Stimulated activated naive CD8-positive, alpha-beta T cell treated with anti-CD3 and anti-CD28 coated beads, Interleukin-15, amount 100 ng/mL, for 72 hours (primary cell): ENCODE results near the gene MAGEL2.

ENCODE experiments used
- ATAC-seq: fragments of 150-1000 bp; cut with Tn5 transposase; 2 replicates; pipeline ENCODE4 v1.10.0; 2021; ENCODE audit warnings: mild to moderate bottlenecking, moderate library complexity
- DNase-seq, 2 donors: peaks; one replicate each; pipeline ENCODE4 v3.0.0; 2021 to 2022
- H3K27ac Mint-ChIP-seq, 2 donors: one replicate each; pipeline ENCODE4 v1.8.0; 2022; ENCODE audit warnings: mild to moderate bottlenecking in 2 of 2, mixed read lengths in 2 of 2, moderate library complexity in 2 of 2
- H3K27me3 Mint-ChIP-seq: one replicate; pipeline ENCODE4 v1.8.0; 2022; ENCODE audit warnings: mixed read lengths
- H3K4me1 Mint-ChIP-seq: one replicate; pipeline ENCODE4 v1.8.0; 2022; ENCODE audit warnings: mild to moderate bottlenecking, mixed read lengths
- H3K4me3 Mint-ChIP-seq, 2 donors: one replicate each; pipeline ENCODE4 v1.8.0; 2022; ENCODE audit warnings: mild to moderate bottlenecking in 2 of 2, mixed read lengths in 2 of 2, moderate library complexity in 1 of 2
- H3K9me3 Mint-ChIP-seq, 2 donors: one replicate each; pipeline ENCODE4 v1.8.0; 2022; ENCODE audit warnings: mixed read lengths in 2 of 2

MAGEL2 gene

GRCh38 chr15:23647421-23648370, at the start of gene MAGEL2:
Gene MAGEL2 (minus strand): TSS chr15:23647867. CDS start chr15:23647742, 125 bp downstream.
- Mint-ChIP-seq H3K4me3 (no peak within 1 kb of the TSS), H3K9me3 (no peaks in the 10 kb centered on the region), H3K27ac (no peak within 1 kb of the TSS), H3K4me1 (no peaks in the 10 kb centered on the region), H3K27me3 (peaks cover 27% of the 10 kb centered on the region)
- DNase-seq (no peak), ATAC-seq (peak; percentile 24)

- no peak for DNase-seq
- Mint-ChIP-seq H3K27ac (no peak overlapping the region), H3K4me1 (no peaks in the 10 kb centered on the region), H3K4me3 (no peak overlapping the region), H3K27me3 (no peaks in the 10 kb centered on the region), H3K9me3 (peaks cover 0 to 7% of the 10 kb centered on the region in 2 donors)
- ATAC-seq: no peak
These were observed 47.6 kb upstream of the MAGEL2 start for GRCh38 chr15:23695282-23695681.

GRCh38 chr15:23694592-23694991, 46.9 kb upstream of the MAGEL2 start:
- no peaks in the 10 kb centered on the region for H3K4me1 Mint-ChIP-seq
- DNase-seq: no peak
- peaks cover 0 to 7% of the 10 kb centered on the region in 2 donors for H3K9me3 Mint-ChIP-seq
- no peak for ATAC-seq
- H3K27me3 Mint-ChIP-seq: no peaks in the 10 kb centered on the region
- no peak overlapping the region for H3K27ac Mint-ChIP-seq
- no peak overlapping the region for H3K4me3 Mint-ChIP-seq

DNA sequence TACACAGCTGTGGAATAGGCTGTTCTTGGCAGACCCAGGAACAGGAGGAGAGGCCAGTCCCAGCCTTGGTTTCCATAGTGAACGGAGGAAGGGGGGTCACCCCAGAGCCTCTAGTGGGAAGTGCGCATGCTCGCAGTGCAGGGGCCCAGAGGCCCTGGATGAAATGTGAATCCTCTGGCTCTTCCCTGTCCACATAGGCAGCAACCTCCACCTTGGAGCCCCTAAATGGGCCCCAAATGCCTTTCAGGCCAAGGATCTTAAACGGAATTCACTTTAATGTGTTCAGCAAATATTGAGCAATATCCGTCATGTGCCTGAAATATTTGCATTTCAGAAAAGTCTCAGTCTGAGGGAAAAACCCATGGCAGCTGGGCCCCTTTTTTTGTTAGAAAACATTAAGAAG, 42.8 kb upstream of the MAGEL2 start:
- H3K9me3 Mint-ChIP-seq: peaks cover 0 to 7% of the 10 kb centered on the region in 2 donors
- no peaks in the 10 kb centered on the region for H3K27me3 Mint-ChIP-seq
- no peak overlapping the region for H3K4me3 Mint-ChIP-seq
- H3K4me1 Mint-ChIP-seq: no peaks in the 10 kb centered on the region
- DNase-seq (no peak), ATAC-seq (no peak)
- no peak overlapping the region for H3K27ac Mint-ChIP-seq

- H3K4me1 Mint-ChIP-seq: no peaks in the 10 kb centered on the region
- no peak overlapping the region for H3K27ac Mint-ChIP-seq
- DNase-seq (no peak), ATAC-seq (no peak)
- H3K4me3 Mint-ChIP-seq: no peak overlapping the region
- H3K9me3 Mint-ChIP-seq: peaks cover 0 to 7% of the 10 kb centered on the region in 2 donors
- H3K27me3 Mint-ChIP-seq: no peaks in the 10 kb centered on the region
These were observed 42.3 kb upstream of the MAGEL2 start for GRCh38 chr15:23690015-23690414.

GRCh38 chr15:23687143-23687470, 39.4 kb upstream of the MAGEL2 start, which contains the start of gene NDN:
Gene NDN (minus strand): TSS chr15:23687305. CDS start chr15:23687217, 88 bp downstream.
- Mint-ChIP-seq H3K9me3 (no peaks in the 10 kb centered on the region), H3K4me1 (no peaks in the 10 kb centered on the region), H3K4me3 (peak within 1 kb of the TSS; percentile 37 to 59), H3K27ac (no peak within 1 kb of the TSS), H3K27me3 (no peaks in the 10 kb centered on the region)
- ATAC-seq (peak; percentile 80), DNase-seq (peak; percentile 9 to 40)

DNA sequence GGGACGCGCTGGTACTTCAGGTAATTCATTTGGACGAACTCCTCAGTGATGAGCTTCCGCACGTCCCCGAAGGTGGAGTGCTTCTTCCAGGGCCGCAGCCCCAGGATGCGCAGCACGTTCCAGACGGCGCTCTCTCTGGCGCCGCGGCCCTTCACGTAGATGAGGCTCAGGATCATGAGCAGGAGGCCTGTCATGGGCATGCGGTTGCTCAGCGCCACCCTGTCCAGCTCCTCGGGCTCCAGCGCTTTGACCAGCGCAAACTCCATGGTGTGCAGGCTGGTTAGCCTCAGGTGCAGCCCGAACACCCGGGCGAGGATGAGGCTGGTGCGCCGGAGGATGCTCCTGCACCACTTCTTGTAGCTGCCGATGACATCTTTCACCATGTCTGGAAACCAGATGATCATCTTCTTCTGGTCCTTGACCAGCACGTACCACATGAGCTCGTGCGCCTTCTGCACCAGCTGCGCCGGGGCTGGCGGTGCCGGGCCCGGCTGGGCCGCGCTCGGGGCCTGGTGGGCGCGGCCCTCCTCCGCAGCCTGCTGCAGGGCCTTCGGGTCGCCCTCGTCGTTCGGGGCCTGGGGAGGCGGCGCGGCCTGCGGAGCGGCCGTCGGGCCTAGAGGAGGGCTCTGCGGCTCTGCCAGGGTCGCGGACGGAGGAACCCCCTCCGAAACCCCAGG, 38.9 kb upstream of the MAGEL2 start:
- H3K4me3 Mint-ChIP-seq: peak overlapping the region; percentile 35 to 59
- DNase-seq (peak in 1 of 2 donors; percentile 1), ATAC-seq (peak; percentile 63)
- no peaks in the 10 kb centered on the region for H3K27me3 Mint-ChIP-seq
- H3K27ac Mint-ChIP-seq: no peak overlapping the region
- no peaks in the 10 kb centered on the region for H3K4me1 Mint-ChIP-seq
- no peaks in the 10 kb centered on the region for H3K9me3 Mint-ChIP-seq

GRCh38 chr15:23671481-23671880, 23.8 kb upstream of the MAGEL2 start:
- Mint-ChIP-seq H3K9me3 (no peaks in the 10 kb centered on the region), H3K4me3 (no peak overlapping the region), H3K4me1 (no peaks in the 10 kb centered on the region), H3K27me3 (no peaks in the 10 kb centered on the region), H3K27ac (no peak overlapping the region)
- ATAC-seq (no peak), DNase-seq (no peak)

- DNase-seq (no peak), ATAC-seq (no peak)
- Mint-ChIP-seq H3K4me1 (no peaks in the 10 kb centered on the region), H3K4me3 (no peak overlapping the region), H3K27ac (no peak overlapping the region), H3K9me3 (no peaks in the 10 kb centered on the region), H3K27me3 (no peaks in the 10 kb centered on the region)
These were observed 23.3 kb upstream of the MAGEL2 start for GRCh38 chr15:23670970-23671369.

GRCh38 chr15:23663232-23663631, 15.6 kb upstream of the MAGEL2 start:
- DNase-seq: no peak
- H3K4me3 Mint-ChIP-seq: no peak overlapping the region
- H3K27ac Mint-ChIP-seq: no peak overlapping the region
- H3K4me1 Mint-ChIP-seq: no peaks in the 10 kb centered on the region
- ATAC-seq: no peak
- H3K9me3 Mint-ChIP-seq: no peaks in the 10 kb centered on the region
- no peaks in the 10 kb centered on the region for H3K27me3 Mint-ChIP-seq

- DNase-seq: no peak
- no peak for ATAC-seq
- H3K27ac Mint-ChIP-seq: no peak overlapping the region
- peaks cover 24% of the 10 kb centered on the region for H3K27me3 Mint-ChIP-seq
- H3K9me3 Mint-ChIP-seq: no peaks in the 10 kb centered on the region
- H3K4me1 Mint-ChIP-seq: no peaks in the 10 kb centered on the region
- no peak overlapping the region for H3K4me3 Mint-ChIP-seq
These were observed 1.4 kb upstream of the MAGEL2 start for GRCh38 chr15:23648920-23649515.

DNA sequence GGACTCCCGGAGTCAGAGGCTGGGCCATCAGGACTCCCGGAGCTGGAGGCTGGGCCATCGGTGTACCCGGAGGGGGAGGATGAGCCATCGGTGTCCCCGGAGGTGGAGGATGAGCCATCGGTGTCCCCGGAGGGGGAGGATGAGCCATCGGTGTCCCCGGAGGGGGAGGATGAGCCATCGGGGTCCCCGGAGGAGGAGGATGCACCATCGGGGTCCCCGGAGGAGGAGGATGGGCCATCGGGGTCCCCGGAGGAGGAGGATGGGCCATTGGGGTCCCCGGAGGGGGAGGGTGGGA, 719 bp downstream of the MAGEL2 start:
- Mint-ChIP-seq H3K4me1 (no peaks in the 10 kb centered on the region), H3K4me3 (no peak overlapping the region), H3K9me3 (no peaks in the 10 kb centered on the region), H3K27me3 (peaks cover 35% of the 10 kb centered on the region), H3K27ac (no peak overlapping the region)
- no peak for DNase-seq
- ATAC-seq: no peak

- ATAC-seq (peak; percentile 56), DNase-seq (no peak)
- H3K4me1 Mint-ChIP-seq: no peaks in the 10 kb centered on the region
- H3K27ac Mint-ChIP-seq: no peak overlapping the region
- H3K9me3 Mint-ChIP-seq: no peaks in the 10 kb centered on the region
- no peak overlapping the region for H3K4me3 Mint-ChIP-seq
- H3K27me3 Mint-ChIP-seq: peaks cover 35% of the 10 kb centered on the region
These were observed 1.3 kb downstream of the MAGEL2 start for GRCh38 chr15:23646165-23647000.

- no peaks in the 10 kb centered on the region for H3K9me3 Mint-ChIP-seq
- H3K27ac Mint-ChIP-seq: no peak overlapping the region
- H3K4me3 Mint-ChIP-seq: no peak overlapping the region
- peak; percentile 59 for ATAC-seq
- H3K4me1 Mint-ChIP-seq: no peaks in the 10 kb centered on the region
- DNase-seq: no peak
- H3K27me3 Mint-ChIP-seq: peaks cover 35% of the 10 kb centered on the region
These were observed 2.1 kb downstream of the MAGEL2 start for GRCh38 chr15:23645371-23646164.

DNA sequence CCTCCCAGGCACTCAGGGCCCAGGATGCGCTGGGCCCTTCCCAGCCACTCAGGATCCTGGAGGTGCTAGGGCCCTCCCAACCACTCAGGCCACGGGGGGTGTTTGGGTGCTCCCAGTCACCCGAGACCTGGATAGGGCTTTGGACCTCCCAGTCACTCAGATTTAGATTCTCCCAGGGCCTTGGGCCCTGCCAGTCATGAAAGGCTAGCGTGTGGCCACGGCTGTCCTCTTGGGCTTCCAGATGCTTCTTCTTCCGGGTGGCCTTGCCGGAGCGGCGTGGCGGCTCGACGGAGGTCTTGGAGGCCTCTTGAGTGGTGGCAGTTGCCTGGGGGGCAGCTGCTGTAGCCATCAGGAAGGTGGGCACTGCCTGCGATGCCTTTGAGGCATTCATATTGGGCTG, 2.8 kb downstream of the MAGEL2 start:
- Mint-ChIP-seq H3K4me3 (no peak overlapping the region), H3K9me3 (no peaks in the 10 kb centered on the region), H3K4me1 (no peaks in the 10 kb centered on the region), H3K27ac (no peak overlapping the region), H3K27me3 (peaks cover 35% of the 10 kb centered on the region)
- ATAC-seq: no peak
- DNase-seq: no peak
